HG03432 (cell line): Measurements from ENCODE around the gene PLGRKT.
"Not testable (repeated sequence)": the region's sequence is repeated elsewhere in the genome, so short reads cannot be mapped to it uniquely, and the experiment has no call there.

Source experiments
- ATAC-seq: cut with Tn5 transposase; IDR thresholded peaks from one replicate; pipeline ENCODE4 v1.9.1; 2021; ENCODE audit warnings: mild to moderate bottlenecking, moderate library complexity; ENCODE audit not compliant: unreplicated experiment

The PLGRKT gene

DNA sequence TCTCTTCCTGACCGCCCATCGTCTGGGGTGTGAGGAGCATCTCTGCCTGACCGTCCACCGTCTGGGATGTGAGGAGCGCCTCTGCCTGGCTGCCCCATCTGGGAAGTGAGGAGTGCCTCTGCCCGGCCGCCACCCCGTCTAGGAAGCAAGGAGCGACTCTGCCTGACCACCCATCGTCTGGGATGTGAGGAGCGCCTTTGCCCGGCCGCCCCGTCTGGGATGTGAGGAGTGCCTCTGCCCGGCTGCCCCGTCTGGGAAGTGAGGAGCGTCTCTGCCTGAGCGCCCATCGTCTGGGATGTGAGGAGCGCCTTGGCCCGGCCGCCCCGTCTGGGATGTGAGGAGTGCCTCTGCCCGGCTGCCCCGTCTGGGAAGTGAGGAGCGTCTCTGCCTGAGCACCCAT, 4.4 kb downstream of the PLGRKT start:
- not testable (repeated sequence) for ATAC-seq

GRCh38 chr9:5432890-5433289, 4.8 kb downstream of the PLGRKT start:
- ATAC-seq, result not testable (repeated sequence)

DNA sequence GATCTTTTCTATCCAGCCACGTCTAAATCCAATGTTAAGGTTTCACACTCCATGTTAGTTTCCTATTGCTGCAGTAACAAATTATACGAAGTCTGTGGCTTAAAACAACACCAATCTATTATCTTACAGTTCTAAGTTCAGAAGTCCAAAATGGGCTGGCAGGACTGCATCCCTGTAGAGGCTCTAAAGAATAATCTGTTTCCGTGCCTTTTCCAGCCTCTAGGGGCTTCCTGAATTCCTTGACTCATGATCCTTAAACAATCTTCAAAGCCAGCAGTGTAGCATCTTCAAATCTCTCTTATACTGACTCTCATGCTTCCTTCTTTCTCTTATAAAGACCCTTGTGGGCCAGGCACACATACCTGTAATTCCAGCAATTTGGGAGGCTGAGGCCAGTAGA, 6.8 kb downstream of the PLGRKT start:
- no peak for ATAC-seq

DNA sequence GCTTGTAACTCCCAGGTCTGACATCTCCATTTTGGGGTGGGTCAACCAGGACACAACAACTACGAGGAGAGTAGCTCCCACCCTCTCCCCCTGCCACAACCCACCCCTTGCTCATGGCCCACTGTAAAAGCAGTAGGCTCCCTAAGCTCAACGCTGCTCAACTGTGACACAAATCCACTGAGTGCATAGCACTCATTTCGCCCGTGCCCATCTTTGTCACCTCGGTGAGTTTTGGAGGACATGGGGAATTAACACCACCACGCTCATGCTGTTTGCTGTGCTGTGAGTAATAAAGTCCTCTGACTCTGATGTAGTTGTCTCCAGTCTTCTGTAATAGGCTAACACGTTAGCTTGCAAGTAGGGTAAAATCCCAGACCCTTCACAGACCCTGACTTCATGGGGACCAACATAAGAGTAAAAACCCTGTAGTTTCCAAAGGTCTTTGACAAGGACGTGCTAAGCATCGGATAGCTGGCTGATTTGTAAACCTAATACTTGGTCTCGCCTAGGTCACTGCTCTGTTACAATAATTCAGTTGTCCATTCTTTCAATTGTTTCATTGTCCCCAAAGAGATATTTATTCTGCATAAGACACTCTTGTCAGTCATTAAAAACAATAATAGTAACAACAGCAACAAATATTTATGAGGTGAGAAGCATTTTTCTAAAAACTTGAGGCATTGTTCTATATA, 7.7 kb downstream of the PLGRKT start:
- no peak for ATAC-seq

DNA sequence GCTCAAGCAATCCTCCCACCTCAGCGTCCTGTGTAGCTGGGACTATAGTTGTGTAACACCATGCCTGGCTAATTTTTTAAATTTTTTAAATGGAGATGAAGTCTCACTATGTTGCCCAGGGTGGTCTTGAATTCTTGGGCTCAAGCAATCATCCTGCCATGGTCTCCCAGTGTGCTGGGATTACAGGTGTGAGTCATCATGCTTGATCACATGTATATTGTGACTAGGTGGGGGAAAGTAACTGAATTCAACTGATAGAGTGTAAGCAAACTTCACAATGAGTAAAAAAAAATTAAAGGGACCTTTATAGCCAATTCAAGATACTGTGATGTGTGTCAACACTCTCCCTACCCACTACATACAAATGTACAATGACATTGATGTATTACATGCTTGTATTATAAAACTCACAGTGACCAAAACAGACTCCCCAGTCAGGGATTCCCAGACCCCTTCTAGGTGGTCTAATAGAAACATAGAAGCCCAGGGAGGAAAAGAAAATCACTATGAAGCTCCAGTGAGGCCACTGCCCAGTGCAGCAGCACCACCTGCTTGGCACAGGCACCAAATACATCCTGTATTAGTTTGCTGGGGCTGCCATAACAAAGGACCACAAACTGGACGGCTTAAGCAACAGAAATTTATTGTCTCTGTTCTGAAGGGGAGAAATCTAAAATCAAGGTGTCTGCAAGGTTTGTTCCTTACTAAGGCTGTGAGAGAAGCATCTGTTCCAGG, 8.8 kb downstream of the PLGRKT start:
- no peak for ATAC-seq

GRCh38 chr9:5428172-5428571, 9.6 kb downstream of the PLGRKT start:
- ATAC-seq, result no peak

GRCh38 chr9:5427005-5427404, 10.7 kb downstream of the PLGRKT start:
- no peak for ATAC-seq

GRCh38 chr9:5425006-5425628, 12.6 kb downstream of the PLGRKT start:
- no peak for ATAC-seq

DNA sequence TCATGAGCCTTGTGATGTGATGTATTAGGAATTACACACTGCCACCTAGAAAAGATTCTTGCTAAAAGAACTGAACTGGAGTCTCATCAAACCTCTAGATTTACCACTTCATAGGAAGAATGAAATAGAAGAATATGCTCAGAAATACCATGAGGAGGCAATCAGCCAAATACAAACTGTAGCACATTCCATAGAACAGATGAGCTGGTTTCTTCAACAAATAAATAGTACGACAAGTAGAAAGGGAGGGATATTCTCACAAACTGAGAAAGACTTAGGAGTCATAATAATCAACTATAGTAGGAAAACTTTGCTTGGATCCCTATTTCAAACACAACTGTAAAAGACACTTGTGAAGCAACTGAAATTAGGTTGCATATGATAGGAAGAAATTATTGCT, 15.4 kb downstream of the PLGRKT start:
- ATAC-seq, result no peak

- ATAC-seq, result no peak
Measured at GRCh38 chr9:5421163-5421562, 16.6 kb downstream of the PLGRKT start.

DNA sequence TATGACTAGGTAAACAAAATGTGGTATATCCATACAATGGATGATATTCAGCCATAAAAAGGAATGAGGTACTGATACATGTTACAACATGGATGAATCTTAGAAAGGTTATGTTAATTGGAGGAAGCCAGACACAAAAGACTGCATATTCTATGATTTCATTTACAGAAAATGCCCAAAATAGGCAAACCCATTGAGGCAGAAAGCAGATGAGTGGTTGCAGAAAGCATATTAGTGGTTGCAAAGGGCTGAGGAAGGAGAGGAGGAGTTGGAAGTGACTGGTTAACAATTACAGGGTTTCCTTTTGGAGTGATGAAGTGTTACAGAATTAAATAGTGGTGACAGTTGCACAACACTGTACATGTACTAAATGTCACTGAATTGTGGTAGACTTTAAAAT, 17.7 kb downstream of the PLGRKT start:
- no peak for ATAC-seq

DNA sequence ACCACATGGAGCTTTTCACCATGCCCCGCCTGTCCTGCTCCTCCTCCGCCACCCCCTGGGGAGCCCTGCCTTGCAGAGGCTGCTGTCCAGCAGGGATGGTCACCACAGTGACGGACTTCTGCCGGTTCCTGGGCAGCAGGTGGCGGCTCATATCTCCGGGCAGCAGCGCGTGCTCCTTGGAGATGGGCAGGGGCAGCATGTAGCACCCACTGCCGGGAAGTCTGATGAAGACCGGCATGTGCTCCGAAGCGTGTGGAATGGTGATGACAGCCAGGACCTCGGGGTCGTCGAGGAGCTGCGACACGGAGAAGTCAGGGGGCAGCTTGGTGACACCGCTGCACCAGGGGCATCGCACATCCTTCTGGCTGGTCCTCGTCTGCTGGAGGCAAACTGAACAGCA, 19.2 kb downstream of the PLGRKT start:
- no peak for ATAC-seq

- no peak for ATAC-seq
Measured at GRCh38 chr9:5416953-5417352, 20.8 kb downstream of the PLGRKT start.

- ATAC-seq, result no peak
Measured at GRCh38 chr9:5408596-5408995, 29.1 kb downstream of the PLGRKT start.

DNA sequence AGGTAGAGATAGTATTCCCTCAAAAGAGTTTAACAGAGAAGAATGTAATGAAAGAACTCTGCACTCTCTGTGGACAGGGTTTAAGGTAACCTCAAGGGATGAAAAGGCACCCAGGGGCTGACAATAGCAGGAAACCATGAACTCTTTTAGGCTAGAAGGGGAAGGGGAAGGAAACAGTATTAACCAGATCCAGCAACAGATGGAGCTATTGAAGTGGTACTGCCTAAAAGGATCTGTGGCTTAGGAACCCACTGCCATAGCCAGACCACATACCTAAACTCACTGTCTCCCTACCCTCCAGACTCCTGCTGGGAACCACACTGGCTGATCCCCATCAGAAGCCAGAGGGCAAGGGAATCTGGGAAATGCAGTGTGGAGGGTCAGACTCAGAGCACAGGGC, 35.5 kb downstream of the PLGRKT start:
- ATAC-seq, result no peak

DNA sequence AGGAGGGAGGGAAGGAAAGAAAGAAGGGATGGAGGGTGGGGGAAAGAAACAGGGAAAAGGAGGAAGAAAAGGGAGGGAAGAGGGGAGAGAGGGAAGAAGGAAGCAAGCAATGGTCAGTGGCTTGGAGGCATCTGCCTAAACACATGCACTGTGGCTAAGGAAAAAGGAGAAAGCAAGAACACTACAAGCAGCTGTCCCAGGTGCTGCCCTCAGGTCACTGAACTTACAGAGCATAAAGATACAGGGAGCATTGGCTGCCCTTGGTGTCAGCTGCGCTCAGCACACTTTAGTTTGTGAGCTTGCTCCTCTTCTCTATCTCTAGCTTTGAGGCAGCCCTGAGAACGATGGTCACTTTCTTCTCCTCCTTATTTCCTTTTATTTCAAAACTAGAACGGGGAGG, 40.2 kb downstream of the PLGRKT start:
- not testable (repeated sequence) for ATAC-seq

DNA sequence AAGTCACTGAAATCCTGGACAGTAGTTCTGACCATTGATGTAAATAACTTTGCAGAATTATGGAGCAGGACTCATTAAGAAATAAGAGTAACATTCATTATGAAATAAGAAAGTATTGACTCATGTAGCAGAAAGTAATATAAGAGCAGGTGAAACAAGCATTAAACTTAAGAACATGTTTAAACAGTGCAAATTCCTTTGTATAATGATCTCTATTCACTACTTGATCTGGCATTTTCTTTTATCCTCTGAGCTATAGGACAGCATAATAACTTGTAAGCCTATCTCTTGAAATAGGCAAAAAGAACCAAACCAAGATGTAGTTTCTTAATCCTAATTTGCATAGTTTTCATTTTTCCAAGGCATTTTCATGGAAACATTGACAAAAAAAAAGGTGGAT, 42.3 kb downstream of the PLGRKT start:
- ATAC-seq, result no peak

DNA sequence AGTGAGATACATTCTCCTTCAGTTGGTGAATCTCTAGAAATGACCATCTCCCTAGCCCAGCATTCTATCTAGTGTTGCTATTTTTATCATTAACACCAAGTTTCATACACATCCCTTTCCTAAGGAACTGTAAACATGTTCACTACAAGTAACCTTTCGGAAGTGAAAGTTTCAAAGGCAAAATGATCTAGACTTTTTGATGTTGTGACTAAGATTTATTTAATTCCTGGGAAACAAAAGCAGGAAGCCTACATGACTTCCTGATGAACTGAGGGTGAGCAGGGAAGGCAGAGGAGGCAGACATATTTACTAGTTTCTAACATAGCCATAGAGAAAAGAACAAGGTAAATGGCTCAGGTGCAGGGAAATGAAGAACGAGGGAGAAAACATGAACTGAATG, 43.7 kb downstream of the PLGRKT start:
- not testable (repeated sequence) for ATAC-seq

- no peak for ATAC-seq
Measured at GRCh38 chr9:5393497-5393896, 44.2 kb downstream of the PLGRKT start.

- no peak for ATAC-seq
Measured at GRCh38 chr9:5392285-5392684, 45.4 kb downstream of the PLGRKT start.

DNA sequence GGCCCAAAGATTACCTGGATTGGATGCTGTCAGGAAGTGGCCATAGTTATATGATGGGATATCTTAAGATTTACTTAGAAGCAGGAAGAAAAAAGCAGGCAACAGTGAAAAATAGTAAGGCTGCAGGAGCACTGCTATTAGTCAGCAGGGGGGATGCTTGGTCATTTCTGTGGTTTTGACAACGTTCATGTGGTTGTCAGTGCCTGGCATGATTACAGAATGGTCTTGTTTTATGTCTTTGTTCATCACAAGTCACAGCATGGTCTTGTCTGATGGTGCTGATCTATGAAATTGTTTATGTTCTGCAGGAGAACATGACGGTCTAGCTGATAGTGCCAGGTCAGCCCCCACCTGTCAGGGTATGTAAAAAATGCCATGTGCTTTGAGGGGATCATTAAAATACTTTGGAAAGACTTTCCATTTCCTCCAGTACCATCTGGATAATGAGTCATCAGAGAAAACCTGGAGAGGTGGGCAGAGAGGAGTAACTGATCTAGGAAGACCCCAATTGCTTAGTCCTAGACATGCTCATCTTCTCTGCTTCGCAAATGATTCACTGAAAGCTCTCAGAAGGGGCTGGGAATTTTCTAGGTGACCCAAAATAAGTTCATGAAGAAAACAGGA, 48.5 kb downstream of the PLGRKT start:
- peak; percentile 85 for ATAC-seq
